HG02943 (cell line): ENCODE results near the gene PPHLN1.
A peak's percentile ranks its signal among the peaks of the same experiment; 100 is the strongest.

Experiments
- ATAC-seq: cut with Tn5 transposase; IDR thresholded peaks from one replicate; pipeline ENCODE4 v1.9.1; 2021; ENCODE audit warnings: mild to moderate bottlenecking, low read depth, moderate library complexity; ENCODE audit not compliant: unreplicated experiment

Gene PPHLN1

DNA sequence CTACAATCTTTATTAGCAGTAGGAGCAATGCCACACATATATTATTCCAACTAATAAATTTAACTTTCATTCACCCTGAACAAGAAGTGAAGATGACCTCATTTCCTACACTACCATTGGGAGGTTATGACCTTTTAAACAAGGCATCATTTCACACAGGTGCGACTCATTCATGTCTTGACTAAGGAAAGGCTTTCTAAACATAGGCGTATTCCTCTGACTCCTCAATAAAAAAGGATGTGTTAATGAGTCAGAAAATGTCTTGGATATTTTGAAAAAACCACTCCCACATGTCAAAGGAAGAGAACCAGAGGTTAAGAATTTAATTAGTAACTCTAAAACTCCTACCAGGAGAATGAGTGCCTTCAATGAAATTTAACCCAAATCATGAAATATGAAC, 148.4 kb downstream of the PPHLN1 start:
- no peak for ATAC-seq

GRCh38 chr12:42475106-42475505, 149.1 kb downstream of the PPHLN1 start:
- peak; percentile 47 for ATAC-seq

GRCh38 chr12:42477941-42478340, 152.0 kb downstream of the PPHLN1 start:
- ATAC-seq: no peak

GRCh38 chr12:42481368-42481767, 155.4 kb downstream of the PPHLN1 start:
- no peak for ATAC-seq

GRCh38 chr12:42482041-42482747, 156.2 kb downstream of the PPHLN1 start:
- ATAC-seq: no peak

- peak; percentile 71 for ATAC-seq
Observed at GRCh38 chr12:42482748-42483520, 157.0 kb downstream of the PPHLN1 start.

GRCh38 chr12:42483521-42483790, 157.5 kb downstream of the PPHLN1 start:
- peak; percentile 33 for ATAC-seq

- no peak for ATAC-seq
Observed at GRCh38 chr12:42484996-42485395, 159.0 kb downstream of the PPHLN1 start.

- ATAC-seq: no peak
Observed at GRCh38 chr12:42485823-42486222, 159.9 kb downstream of the PPHLN1 start.

DNA sequence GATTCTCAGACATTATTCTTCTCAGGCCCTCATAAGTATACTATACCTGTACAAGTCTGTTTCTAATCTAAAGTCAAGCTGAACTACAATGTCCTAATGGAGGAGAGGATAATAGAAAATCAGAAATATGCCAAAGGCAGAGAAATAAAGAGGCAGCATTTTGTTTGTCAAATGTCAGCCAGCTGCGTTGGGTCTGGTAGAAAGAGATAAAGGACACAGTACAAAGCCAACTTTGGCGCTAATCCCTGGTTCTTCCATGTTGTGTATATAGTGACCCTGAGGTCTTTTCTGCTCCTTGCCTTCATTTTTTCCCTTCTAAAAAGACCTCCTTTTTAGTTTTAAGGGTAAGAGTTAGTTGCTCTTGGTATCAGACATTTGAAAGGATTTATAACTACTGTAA, 160.4 kb downstream of the PPHLN1 start:
- ATAC-seq: no peak

DNA sequence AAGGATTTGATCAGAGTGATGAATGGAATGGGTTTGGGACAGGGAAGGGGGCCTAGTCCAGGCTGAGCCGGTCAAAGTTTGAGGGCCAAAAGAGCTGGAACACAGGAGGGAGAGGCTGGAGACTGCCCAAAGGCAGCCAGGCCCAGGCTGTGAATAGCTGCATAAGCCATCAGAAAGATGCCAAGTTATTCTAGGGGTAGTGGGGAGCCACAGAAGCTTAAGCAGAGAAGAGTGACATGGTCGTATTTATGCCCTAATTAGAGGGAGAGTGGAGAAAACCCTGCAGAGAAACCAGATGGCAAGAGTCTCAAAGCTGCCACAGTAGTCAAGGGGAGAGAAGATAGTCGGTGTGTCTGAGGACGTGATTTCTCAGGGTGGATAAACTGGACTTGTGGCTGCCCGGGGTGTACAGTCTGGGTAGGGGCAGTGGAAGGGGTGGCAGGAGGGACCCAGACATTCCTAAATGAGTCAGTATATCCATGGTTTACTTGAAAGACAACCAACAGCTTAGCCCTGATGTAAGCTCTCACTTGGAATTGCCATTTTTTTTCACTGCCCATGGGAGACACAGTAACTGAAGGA, 164.4 kb downstream of the PPHLN1 start:
- no peak for ATAC-seq
